ENCODE results near the gene DLG1. TPM values are rescaled to one million over a fixed set of nuclear protein-coding genes. Genes with fewer than 3 reads are reported as not detected.

DLG1 gene
- total RNA-seq, 1 donor from 2014 or later, result 168 TPM

DNA sequence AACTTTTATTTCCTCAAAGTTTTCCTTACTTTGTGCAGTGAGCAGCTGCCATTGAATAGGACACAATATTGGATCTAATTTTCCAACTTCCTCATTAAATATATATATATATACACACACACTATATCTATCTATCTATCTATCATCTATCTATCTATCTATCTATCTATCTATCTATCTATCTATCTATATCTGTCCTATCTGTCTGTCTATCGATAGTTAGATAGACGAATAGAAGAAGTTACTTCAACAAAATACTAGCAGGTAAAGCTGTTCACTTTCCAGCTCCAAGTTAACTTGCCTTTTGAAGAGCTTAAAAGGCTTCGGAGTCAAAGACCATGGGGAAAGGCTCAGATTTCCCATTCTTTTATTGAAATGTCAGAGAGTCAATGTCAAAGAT, 3.6 kb upstream of the DLG1 start:
- Mint-ChIP-seq H3K4me1 (ENCODE audit: unreplicated experiment) (peaks cover 43% of the 10 kb centered on the region), H3K27ac (ENCODE audit: unreplicated experiment) (peak overlapping the region; percentile 92), H3K4me3 (ENCODE audit: unreplicated experiment) (no peak overlapping the region), H3K9me3 (ENCODE audit: unreplicated experiment) (no peaks in the 10 kb centered on the region), H3K27me3 (ENCODE audit: unreplicated experiment) (no peaks in the 10 kb centered on the region), H3K36me3 (ENCODE audit: unreplicated experiment) (no peaks in the 10 kb centered on the region)
- TF ChIP-seq, protein P1, sequence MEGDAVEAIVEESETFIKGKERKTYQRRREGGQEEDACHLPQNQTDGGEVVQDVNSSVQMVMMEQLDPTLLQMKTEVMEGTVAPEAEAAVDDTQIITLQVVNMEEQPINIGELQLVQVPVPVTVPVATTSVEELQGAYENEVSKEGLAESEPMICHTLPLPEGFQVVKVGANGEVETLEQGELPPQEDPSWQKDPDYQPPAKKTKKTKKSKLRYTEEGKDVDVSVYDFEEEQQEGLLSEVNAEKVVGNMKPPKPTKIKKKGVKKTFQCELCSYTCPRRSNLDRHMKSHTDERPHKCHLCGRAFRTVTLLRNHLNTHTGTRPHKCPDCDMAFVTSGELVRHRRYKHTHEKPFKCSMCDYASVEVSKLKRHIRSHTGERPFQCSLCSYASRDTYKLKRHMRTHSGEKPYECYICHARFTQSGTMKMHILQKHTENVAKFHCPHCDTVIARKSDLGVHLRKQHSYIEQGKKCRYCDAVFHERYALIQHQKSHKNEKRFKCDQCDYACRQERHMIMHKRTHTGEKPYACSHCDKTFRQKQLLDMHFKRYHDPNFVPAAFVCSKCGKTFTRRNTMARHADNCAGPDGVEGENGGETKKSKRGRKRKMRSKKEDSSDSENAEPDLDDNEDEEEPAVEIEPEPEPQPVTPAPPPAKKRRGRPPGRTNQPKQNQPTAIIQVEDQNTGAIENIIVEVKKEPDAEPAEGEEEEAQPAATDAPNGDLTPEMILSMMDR (IDR thresholded peaks at IDR 0.05), result no peak
- no peak for DNase-seq (ENCODE audit: extremely low spot score, unreplicated experiment)

DNA sequence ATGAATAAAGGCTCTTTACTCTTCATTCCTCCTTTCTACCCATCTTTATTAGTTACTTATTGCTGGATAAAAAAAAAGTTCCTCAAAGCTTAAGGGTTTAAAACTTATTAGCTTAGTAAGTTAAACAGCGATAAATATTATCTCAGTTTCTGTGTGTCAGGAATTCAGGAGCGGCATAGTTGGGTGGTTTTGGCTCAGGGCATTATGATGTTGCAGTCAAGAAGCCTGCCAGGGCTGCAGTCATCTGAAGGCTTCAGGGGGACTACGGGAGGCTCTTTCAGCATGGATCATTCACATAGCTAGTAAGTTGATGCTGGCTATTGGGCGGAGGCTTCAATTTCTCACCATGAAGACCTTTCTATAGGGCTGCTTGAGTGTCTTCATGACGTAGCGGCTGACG, 1.9 kb upstream of the DLG1 start:
- no peak overlapping the region for H3K4me3 Mint-ChIP-seq (ENCODE audit: unreplicated experiment)
- H3K9me3 Mint-ChIP-seq (ENCODE audit: unreplicated experiment), result no peaks in the 10 kb centered on the region

DNA sequence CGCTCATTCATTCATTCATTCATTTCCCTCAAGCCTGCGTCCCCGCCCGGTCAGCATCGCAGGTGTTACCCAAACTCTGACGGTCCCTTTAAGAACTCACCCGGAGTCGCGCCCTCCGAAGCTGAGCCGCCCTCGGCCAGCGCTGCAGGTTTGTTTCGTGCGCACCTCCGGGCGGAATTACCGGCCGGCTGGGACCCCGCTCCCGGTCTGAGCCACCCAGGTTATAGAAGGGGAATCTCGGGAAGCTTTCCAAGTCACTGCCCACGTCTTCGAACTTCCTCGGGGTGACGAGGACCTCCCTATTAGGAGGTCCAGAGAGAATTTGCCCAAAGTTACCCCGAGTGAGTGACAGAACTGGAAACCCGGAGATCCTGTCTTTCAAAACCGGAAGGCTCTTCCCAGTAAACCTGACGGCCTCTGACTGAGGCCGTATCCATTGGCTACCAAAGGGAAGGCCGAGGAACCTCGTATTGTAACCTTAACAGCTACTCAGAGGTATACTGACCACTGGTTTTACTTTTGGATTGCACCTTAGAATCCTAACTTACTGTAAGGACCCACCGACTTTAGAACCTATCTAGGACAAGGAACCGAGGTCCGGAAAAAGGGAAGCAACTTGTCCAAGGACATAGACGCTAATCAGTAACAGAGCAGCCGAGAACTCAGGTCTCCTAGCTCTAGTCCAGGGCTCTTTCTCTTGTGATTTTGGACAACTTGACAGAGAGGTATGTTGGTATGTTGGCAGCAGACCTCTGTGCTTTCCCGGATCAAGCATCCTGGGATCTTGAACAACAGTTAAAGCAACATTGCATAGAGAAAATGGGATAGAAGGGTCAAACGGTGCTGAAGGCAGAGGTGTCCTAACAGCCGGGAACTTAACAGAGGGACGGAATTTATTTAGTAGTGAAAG, 788 bp upstream of the DLG1 start:
- no peaks in the 10 kb centered on the region for H3K9me3 Mint-ChIP-seq (ENCODE audit: unreplicated experiment)
- TF ChIP-seq, protein P1 (IDR thresholded peaks at IDR 0.05), result no peak
- no peak for DNase-seq (ENCODE audit: extremely low spot score, unreplicated experiment)
- H3K27ac Mint-ChIP-seq (ENCODE audit: unreplicated experiment), result peak overlapping the region; percentile 72
- peaks cover 46% of the 10 kb centered on the region for H3K4me1 Mint-ChIP-seq (ENCODE audit: unreplicated experiment)
- H3K36me3 Mint-ChIP-seq (ENCODE audit: unreplicated experiment), result peaks cover 10% of the 10 kb centered on the region
- H3K27me3 Mint-ChIP-seq (ENCODE audit: unreplicated experiment), result no peaks in the 10 kb centered on the region
- peak overlapping the region; percentile 84 for H3K4me3 Mint-ChIP-seq (ENCODE audit: unreplicated experiment)

More for the DNA sequence above, 1.9 kb upstream of the DLG1 start:
- H3K4me1 Mint-ChIP-seq (ENCODE audit: unreplicated experiment), result peaks cover 39% of the 10 kb centered on the region
- TF ChIP-seq, protein P1 (IDR thresholded peaks at IDR 0.05), result no peak
- no peak overlapping the region for H3K27ac Mint-ChIP-seq (ENCODE audit: unreplicated experiment)
- no peak for DNase-seq (ENCODE audit: extremely low spot score, unreplicated experiment)
- no peaks in the 10 kb centered on the region for H3K27me3 Mint-ChIP-seq (ENCODE audit: unreplicated experiment)
- peaks cover 5% of the 10 kb centered on the region for H3K36me3 Mint-ChIP-seq (ENCODE audit: unreplicated experiment)

DNA sequence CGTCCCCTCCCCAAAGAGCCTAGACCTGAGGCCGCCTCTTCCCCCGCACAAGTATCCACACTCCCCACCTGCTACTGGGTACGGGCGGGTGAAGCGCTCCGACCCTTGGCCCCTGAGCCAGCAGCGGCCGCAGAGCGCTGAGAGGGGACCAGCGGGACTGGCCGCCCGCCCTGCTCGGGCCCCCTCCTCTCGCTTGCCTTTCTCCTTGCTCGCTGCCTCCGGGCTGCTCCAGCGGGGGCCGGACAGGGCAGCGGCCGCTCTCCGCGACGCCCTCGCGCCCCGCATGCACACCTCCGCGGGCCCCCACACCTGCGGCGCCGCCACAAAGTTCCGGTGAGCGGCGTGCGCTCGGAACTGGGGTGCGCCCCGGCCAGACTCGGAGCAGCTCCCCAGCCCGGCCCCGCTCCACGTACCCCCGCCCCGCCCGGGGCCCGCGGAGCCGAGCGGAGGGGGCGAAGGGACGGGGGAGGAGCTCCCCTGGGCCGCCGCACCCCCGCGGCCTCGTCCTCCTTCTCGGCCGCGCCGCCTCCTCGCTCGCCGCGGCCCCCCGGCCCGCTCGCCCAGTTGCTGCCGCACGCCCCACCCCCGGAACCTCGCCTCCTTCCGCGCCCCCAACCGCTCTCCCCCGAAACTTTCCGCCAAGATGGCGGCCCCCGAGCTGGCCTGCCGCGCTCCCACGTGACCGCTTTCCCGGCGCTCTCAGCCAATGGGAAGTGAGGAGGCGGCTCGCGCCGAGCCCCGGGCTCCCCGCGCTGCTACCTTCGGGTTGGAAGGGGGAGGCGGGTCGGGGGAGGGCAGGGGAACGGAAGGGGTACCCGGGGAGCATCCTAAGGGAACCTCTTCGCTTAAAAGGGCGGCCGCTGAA, 704 bp downstream of the DLG1 start:
- Mint-ChIP-seq H3K4me1 (ENCODE audit: unreplicated experiment) (peaks cover 52% of the 10 kb centered on the region), H3K27ac (ENCODE audit: unreplicated experiment) (peak overlapping the region; percentile 89), H3K9me3 (ENCODE audit: unreplicated experiment) (no peaks in the 10 kb centered on the region), H3K4me3 (ENCODE audit: unreplicated experiment) (peak overlapping the region; percentile 86), H3K36me3 (ENCODE audit: unreplicated experiment) (peaks cover 14% of the 10 kb centered on the region), H3K27me3 (ENCODE audit: unreplicated experiment) (no peaks in the 10 kb centered on the region)
- DNase-seq (ENCODE audit: extremely low spot score, unreplicated experiment), result peak; percentile 96
- TF ChIP-seq, protein P1 (IDR thresholded peaks at IDR 0.05), result no peak

DNA sequence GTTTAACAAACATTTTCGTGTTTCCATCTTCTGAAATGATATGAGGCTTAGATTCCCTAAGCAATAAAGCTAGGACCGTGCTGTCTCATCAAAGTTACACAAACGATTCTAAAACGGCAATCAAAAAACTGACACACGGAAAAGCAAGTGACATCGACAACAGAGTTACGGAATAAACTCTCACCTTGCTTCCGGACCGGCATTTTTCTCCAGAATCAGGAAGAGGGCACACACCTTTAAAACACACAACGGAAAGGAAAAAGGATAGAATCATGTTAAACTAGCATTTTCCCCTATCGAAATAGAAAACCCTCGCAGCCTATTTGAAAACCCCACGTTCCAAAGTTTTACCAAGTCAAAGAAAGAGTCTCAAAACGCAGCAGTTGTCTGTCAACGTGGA, 1.4 kb downstream of the DLG1 start:
- Mint-ChIP-seq H3K27me3 (ENCODE audit: unreplicated experiment) (no peaks in the 10 kb centered on the region), H3K27ac (ENCODE audit: unreplicated experiment) (peak overlapping the region; percentile 84), H3K9me3 (ENCODE audit: unreplicated experiment) (no peaks in the 10 kb centered on the region), H3K4me1 (ENCODE audit: unreplicated experiment) (peaks cover 52% of the 10 kb centered on the region), H3K36me3 (ENCODE audit: unreplicated experiment) (peaks cover 21% of the 10 kb centered on the region), H3K4me3 (ENCODE audit: unreplicated experiment) (peak overlapping the region; percentile 86)
- no peak for DNase-seq (ENCODE audit: extremely low spot score, unreplicated experiment)
- TF ChIP-seq, protein P1 (IDR thresholded peaks at IDR 0.05), result no peak
